Mucosa of stomach (tissue), 1 donor: ENCODE data around the gene MORN5.

Experiments
- H3K27me3 ChIP-seq: one replicate; pipeline ENCODE4 v1.7.0; 2013; ENCODE audit warnings: mild to moderate bottlenecking, low read length; ENCODE audit not compliant: control insufficient read depth, insufficient read depth
- H3K36me3 ChIP-seq: one replicate; pipeline ENCODE4 v1.7.0; 2013; ENCODE audit warnings: low read length; ENCODE audit not compliant: control insufficient read depth, insufficient read depth
- H3K4me1 ChIP-seq: one replicate; pipeline ENCODE4 v1.7.0; 2013; ENCODE audit warnings: mild to moderate bottlenecking, low read length; ENCODE audit not compliant: control insufficient read depth, insufficient read depth
- H3K4me3 ChIP-seq: one replicate; pipeline ENCODE4 v1.7.0; 2013; ENCODE audit warnings: low read length
- H3K9ac ChIP-seq: one replicate; pipeline ENCODE4 v1.7.0; 2013; ENCODE audit warnings: mild to moderate bottlenecking, low read length, moderate library complexity
- H3K9me3 ChIP-seq: one replicate; pipeline ENCODE4 v1.7.0; 2013; ENCODE audit warnings: mild to moderate bottlenecking, low read length, moderate library complexity; ENCODE audit not compliant: control insufficient read depth
- donor health status: Pancreatic carcinoma.

Gene MORN5

DNA sequence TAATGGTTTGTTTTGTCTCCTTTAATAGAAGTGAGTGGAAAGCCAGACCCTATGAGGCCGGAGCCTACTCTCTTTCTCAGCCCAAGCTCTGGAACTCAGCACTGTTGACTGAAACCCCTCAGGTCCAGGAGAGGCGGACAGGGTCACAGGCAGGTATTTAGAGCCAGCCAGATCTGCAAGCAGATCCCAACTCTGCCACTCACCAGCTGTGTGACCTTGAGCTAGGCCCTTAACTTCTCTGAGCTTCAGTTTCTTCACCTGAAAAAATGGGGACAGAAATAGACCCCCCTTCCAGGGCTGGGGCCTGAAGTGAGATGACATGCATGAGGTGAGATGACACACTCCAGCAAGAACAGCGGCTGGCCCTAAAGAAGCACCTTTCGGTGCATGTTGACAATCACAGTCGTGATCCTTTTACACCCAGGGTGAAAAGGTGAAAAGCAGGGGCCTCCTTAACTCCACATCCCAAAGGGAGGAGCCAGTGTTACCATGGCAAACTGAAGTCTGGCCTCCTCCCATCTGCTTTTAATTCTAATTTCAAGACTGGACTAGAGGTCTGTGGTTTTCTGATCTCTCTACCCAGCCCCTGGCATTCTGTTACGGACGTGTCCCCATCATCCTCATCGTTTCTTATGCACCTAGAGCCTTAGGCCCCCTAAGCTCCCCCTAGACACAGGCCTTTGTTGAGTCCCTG lies 27.2 kb downstream of the MORN5 start:
- H3K27me3 ChIP-seq, result peaks cover 1% of the 10 kb centered on the region
- no peaks in the 10 kb centered on the region for H3K9me3 ChIP-seq
- peaks cover 10% of the 10 kb centered on the region for H3K4me1 ChIP-seq
- no peak overlapping the region for H3K9ac ChIP-seq
- no peak overlapping the region for H3K4me3 ChIP-seq
- H3K36me3 ChIP-seq, result no peaks in the 10 kb centered on the region

DNA sequence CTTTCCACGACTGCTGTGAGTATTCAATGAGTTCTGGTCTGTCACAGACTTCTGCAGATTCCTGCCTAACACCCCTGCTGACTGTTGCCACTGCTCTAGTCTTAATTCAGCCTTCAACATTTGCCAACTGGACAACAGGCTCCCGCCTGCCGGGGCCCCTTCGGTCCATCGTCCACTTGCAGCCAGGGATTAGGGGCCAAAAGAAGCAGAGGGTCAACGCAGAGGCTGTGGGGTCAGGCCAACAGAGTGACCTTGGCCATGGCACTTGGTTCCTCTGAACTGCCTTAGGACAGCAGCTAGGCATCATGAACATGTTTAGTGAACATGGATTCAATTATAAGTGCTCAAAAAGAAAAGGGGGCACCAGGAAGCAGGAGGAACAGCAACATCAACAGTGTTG lies 28.7 kb downstream of the MORN5 start:
- H3K4me3 ChIP-seq, result no peak overlapping the region
- no peaks in the 10 kb centered on the region for H3K27me3 ChIP-seq
- H3K9ac ChIP-seq, result no peak overlapping the region
- no peaks in the 10 kb centered on the region for H3K9me3 ChIP-seq
- no peaks in the 10 kb centered on the region for H3K36me3 ChIP-seq
- H3K4me1 ChIP-seq, result peaks cover 21% of the 10 kb centered on the region

DNA sequence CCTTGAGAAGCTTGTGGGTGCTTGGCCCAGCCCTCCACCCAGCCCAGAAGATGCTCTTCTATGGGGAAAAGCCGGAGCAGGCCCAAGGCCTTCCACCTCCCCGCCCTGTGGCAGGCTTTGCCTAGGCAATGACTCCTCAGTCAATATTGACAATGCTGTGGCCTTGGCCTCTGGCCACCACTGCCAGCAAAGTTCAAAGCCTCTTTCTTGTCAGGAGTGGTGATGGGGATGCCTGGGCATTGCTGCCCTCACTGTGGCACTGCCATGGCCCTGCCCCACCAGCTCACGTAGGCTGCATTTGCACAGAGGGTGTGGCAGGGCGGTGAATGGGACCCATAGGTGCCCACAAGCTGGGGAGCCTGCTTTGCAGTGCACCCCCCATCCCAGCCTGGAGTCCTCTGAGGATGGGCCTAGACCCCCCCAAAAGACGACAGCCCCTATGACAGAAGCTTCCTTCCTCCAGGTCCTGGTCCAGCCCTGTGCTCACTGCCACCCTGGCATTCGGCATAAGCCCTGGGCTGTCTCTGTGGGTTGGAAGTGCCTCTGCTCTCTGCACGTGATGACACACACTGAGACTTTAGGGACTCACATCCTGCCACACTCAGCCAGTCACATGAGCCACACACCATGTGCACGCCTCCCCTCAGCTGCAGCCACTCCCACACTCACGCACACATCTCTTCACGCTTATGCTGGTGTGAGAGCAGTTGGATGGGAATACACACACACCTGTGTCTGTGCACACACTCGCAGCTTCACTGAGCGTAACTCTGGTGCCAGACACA lies 31.1 kb downstream of the MORN5 start:
- H3K9ac ChIP-seq, result no peak overlapping the region
- no peaks in the 10 kb centered on the region for H3K27me3 ChIP-seq
- no peak overlapping the region for H3K4me3 ChIP-seq
- peaks cover 21% of the 10 kb centered on the region for H3K4me1 ChIP-seq
- no peaks in the 10 kb centered on the region for H3K36me3 ChIP-seq
- H3K9me3 ChIP-seq, result no peaks in the 10 kb centered on the region

DNA sequence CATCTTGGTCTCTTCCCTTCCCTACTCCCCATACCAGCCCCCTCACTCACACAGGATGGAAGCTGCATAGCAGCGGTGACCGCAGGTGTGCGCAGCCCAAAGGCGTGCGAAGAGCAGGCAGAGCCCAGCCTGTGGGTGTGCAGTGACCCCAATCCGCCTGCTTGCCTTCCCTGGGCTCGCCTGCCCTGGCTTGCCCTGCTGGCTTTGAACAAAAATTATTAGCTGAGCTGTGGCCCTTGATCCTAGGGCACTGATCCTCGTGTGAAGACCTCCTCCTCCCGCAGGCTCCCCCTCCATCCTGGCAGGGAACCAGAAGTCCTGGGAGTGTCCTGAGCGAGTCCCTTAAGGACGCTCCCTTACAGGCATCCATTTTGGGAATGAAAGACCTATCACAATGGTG lies 31.9 kb downstream of the MORN5 start:
- H3K27me3 ChIP-seq, result no peaks in the 10 kb centered on the region
- no peak overlapping the region for H3K4me3 ChIP-seq
- H3K9ac ChIP-seq, result no peak overlapping the region
- H3K4me1 ChIP-seq, result peaks cover 20% of the 10 kb centered on the region
- H3K36me3 ChIP-seq, result no peaks in the 10 kb centered on the region
- H3K9me3 ChIP-seq, result no peaks in the 10 kb centered on the region

DNA sequence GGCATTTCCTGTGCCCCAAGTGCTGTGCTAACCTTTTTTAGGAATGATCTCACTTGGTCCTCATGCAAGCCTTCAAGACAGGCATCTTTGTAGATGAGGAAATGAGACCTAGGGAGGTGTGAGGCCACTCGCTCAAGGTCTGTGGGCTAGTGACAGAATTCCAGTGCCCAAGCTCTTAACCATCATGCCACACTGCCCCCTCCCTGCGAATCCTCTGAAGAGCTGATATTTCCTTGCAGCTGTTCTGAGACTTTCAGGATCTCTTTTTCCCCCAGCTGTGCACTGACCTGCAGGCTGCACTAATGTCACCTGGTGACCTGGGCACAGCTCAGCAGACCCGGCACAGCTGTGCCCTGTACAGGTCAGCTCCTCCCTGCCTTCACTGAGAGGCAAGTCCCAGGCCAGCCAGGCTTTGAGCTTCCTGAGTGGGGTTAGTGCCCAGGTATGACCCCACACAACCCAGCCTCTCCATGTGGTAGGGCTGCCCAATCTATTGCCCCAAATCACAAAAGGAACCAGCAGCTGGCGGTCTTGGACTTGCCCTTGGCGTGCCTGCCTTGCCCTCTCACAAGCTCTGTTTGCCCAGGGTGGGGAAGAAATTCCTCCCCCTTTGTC lies 32.7 kb downstream of the MORN5 start:
- Histone ChIP-seq H3K9me3 (no peaks in the 10 kb centered on the region), H3K9ac (no peak overlapping the region), H3K4me1 (peaks cover 17% of the 10 kb centered on the region), H3K4me3 (no peak overlapping the region), H3K27me3 (no peaks in the 10 kb centered on the region), H3K36me3 (no peaks in the 10 kb centered on the region)

DNA sequence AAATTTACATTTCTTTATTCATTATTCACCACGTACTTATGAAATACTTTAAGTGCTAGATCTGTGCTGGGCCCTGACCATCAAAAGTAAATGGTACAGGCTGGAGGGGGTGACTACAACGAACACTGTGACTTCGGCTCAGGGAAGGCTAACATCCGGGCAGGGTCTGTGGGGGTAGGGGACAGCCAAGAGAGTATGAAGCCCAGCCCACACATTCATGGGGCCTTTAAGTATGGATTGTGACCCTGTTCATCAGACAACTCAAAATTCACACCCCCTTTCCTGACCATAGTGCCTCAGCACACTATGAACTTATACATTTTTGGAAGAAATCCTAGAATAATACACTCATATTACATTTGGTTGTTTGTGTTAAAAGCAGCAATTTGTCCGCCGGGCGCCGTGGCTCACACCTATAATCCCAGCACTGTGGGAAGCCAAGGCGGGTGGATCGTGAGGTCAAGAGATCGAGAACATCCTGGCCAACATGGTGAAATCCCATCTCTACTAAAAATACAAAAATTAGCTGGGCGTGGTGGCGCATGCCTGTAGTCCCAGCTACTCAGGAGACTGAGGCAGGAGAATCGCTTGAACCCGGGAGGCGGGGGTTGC lies 33.3 kb downstream of the MORN5 start:
- Histone ChIP-seq H3K27me3 (no peaks in the 10 kb centered on the region), H3K9ac (no peak overlapping the region), H3K36me3 (no peaks in the 10 kb centered on the region), H3K4me3 (no peak overlapping the region), H3K4me1 (peaks cover 17% of the 10 kb centered on the region), H3K9me3 (no peaks in the 10 kb centered on the region)

DNA sequence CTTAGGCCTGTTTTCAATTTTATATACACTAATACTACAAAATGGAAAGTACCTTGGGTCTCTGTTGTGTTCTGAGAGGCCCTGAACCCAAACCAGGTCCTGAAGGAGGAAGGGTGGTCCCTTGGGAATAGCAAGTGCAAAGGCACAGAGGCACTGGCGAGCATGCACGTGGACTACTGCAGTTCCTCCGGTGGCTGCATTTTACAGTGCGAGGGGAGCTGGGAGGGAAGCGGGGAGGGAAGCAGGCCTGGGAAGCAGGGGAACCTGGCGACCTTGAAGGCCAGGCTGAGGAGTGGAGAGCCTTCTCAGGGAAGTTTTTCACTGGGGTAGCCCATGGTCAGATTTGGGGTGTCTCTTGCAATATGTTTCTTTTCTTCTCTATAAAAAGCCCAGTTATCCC lies 33.9 kb downstream of the MORN5 start:
- H3K36me3 ChIP-seq, result no peaks in the 10 kb centered on the region
- no peak overlapping the region for H3K4me3 ChIP-seq
- no peaks in the 10 kb centered on the region for H3K9me3 ChIP-seq
- peaks cover 17% of the 10 kb centered on the region for H3K4me1 ChIP-seq
- H3K9ac ChIP-seq, result no peak overlapping the region
- H3K27me3 ChIP-seq, result no peaks in the 10 kb centered on the region

DNA sequence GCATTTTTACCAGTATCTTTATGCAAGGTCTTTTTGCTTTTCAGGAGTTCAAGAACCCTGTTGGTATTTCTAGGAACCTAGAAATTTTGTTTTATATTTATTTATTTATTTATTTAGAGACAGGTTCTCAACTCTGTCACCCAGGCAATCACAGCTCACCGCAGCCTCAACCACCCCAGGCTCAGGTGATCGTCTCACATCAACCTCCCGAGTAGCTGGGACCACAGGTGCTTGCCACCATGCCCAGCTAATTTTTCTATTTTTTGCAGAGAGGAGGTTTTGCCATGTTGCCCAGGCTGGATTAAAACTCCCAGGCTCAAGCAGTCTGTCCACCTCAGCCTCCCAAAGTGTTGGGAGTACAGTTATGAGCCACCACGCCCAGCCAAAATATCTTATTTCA lies 36.2 kb downstream of the MORN5 start:
- Histone ChIP-seq H3K36me3 (no peaks in the 10 kb centered on the region), H3K4me1 (peaks cover 12% of the 10 kb centered on the region), H3K4me3 (no peak overlapping the region), H3K27me3 (no peaks in the 10 kb centered on the region), H3K9me3 (no peaks in the 10 kb centered on the region), H3K9ac (no peak overlapping the region)

DNA sequence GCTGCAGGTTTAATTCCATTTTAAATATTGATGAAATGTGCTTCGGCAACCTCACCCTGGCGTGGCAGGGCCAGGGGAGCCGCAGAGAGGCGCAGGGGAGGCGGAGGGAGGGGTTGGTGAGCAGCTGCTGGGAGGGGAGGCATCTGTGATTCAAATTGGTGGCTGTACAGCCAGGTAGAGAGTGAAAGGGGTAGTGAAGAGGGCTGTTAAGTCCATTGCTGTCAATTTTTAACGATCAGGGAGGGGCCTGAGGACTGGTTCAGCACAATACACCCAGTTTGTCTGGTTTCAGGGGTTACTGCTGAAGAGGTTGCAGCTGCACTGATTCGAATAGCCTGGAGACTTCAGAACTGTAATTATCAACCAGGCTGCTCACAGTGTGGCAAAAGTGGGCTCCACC lies 37.7 kb downstream of the MORN5 start:
- Histone ChIP-seq H3K4me1 (peaks cover 6% of the 10 kb centered on the region), H3K27me3 (no peaks in the 10 kb centered on the region), H3K4me3 (no peak overlapping the region), H3K9ac (no peak overlapping the region), H3K36me3 (no peaks in the 10 kb centered on the region), H3K9me3 (no peaks in the 10 kb centered on the region)

DNA sequence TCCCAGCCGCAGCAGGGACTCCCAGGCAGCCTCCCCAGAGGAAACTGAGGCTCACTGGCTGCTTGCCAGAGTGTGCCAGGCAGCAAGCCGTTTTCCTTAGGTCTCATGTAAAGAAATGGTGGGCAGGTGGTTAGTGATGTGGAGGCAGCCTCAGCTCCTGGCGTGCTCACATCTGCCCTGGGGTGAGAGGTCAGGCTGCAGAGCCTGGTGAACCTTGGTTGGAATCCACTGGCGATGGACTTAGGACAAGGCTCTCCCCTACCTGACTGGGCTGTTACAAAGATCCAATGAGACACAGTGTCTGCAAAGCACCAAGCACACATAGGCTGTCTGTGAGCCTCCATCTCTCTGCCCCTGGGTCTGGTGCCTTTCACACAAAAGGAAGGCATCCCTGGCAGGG lies 38.2 kb downstream of the MORN5 start:
- Histone ChIP-seq H3K4me1 (peaks cover 2% of the 10 kb centered on the region), H3K9me3 (no peaks in the 10 kb centered on the region), H3K4me3 (no peak overlapping the region), H3K9ac (no peak overlapping the region), H3K36me3 (no peaks in the 10 kb centered on the region), H3K27me3 (no peaks in the 10 kb centered on the region)

DNA sequence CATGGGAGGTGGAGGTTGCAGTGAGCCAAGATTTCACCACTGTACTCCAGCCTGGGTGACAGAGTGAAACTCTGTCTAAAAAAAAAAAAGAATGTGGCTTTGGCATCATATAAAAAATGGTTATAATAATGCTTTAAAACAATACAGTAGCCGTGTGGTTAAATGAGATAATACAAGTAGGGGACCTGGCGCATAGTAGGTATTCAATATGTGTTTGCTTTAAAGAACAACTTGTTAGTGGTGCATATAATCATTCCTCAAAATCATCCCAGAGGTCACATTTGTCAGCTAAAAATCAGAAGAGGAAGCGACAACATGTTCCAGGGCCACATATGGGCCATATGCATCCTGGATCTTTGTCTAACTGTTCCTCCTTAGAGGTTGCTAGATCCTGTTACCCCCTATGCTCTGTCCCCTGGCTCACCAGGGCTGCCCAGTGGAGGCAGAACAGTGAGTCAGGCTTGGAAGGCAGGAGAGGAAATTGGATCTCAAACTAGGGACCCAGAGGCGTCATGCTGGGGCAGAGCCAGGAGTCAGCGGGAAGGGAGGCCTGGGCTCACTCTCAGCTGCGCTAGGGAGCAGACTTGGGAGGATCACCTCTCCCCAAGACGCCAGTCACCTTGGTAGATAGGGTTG lies 41.4 kb downstream of the MORN5 start:
- no peaks in the 10 kb centered on the region for H3K4me1 ChIP-seq
- H3K36me3 ChIP-seq, result no peaks in the 10 kb centered on the region
- H3K9ac ChIP-seq, result no peak overlapping the region
- H3K4me3 ChIP-seq, result no peak overlapping the region
- H3K27me3 ChIP-seq, result peaks cover 3% of the 10 kb centered on the region
- no peaks in the 10 kb centered on the region for H3K9me3 ChIP-seq

DNA sequence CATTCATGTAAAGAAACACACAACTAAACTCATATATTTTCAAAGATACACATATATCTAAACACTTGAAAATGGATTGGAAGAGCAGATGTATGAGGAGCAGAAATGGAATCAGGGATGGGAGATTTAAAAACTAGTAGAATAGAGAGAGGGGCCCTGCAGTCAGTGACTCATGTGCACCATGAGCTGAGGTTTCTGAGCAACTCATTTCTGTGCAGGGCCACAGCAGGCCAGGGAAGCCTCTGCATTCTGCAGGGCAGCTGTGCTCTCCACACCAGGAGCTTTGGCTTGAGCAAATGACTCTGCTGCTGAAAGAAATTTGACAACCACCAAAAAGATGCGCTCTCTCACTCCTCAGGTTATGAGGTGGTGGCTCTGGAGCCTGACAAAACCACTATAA lies 41.9 kb downstream of the MORN5 start:
- H3K27me3 ChIP-seq, result peaks cover 6% of the 10 kb centered on the region
- no peak overlapping the region for H3K4me3 ChIP-seq
- H3K4me1 ChIP-seq, result no peaks in the 10 kb centered on the region
- H3K36me3 ChIP-seq, result no peaks in the 10 kb centered on the region
- no peak overlapping the region for H3K9ac ChIP-seq
- H3K9me3 ChIP-seq, result no peaks in the 10 kb centered on the region
